Measurements from ENCODE around the gene ELK4.

GRCh38 chr1:205570796-205571537 is 60.8 kb downstream of the ELK4 start:
- TF ChIP-seq, protein P1, sequence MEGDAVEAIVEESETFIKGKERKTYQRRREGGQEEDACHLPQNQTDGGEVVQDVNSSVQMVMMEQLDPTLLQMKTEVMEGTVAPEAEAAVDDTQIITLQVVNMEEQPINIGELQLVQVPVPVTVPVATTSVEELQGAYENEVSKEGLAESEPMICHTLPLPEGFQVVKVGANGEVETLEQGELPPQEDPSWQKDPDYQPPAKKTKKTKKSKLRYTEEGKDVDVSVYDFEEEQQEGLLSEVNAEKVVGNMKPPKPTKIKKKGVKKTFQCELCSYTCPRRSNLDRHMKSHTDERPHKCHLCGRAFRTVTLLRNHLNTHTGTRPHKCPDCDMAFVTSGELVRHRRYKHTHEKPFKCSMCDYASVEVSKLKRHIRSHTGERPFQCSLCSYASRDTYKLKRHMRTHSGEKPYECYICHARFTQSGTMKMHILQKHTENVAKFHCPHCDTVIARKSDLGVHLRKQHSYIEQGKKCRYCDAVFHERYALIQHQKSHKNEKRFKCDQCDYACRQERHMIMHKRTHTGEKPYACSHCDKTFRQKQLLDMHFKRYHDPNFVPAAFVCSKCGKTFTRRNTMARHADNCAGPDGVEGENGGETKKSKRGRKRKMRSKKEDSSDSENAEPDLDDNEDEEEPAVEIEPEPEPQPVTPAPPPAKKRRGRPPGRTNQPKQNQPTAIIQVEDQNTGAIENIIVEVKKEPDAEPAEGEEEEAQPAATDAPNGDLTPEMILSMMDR (conservative IDR thresholded peaks at IDR 0.05; ENCODE audit: low read depth, low read length): no peak
- TF ChIP-seq POLR2A (IDR thresholded peaks at IDR 0.05; ENCODE audit: low read depth, low read length) (no peak), MXI1 (IDR thresholded peaks at IDR 0.05; ENCODE audit: borderline replicate concordance, low read depth, low read length) (no peak), MAZ (IDR thresholded peaks at IDR 0.05; ENCODE audit: borderline replicate concordance, low read depth, low read length) (no peak), RAD21 (IDR thresholded peaks at IDR 0.05; ENCODE audit: low read length) (no peak), FOS (IDR thresholded peaks at IDR 0.05; ENCODE audit: low read depth, low read length) (no peak), RCOR1 (IDR thresholded peaks at IDR 0.05; ENCODE audit: insufficient replicate concordance, low read length) (no peak), MAFK (IDR thresholded peaks at IDR 0.05; ENCODE audit: low read depth, low read length) (no peak), BHLHE40 (IDR thresholded peaks at IDR 0.05; ENCODE audit: low read depth, low read length) (no peak), USF2 (IDR thresholded peaks at IDR 0.05; ENCODE audit: low read depth, low read length) (no peak)
